ENCODE results near the gene ARHGEF11. TPM values are rescaled to one million over a fixed set of nuclear protein-coding genes. Genes with fewer than 3 reads are reported as not detected.

ARHGEF11 gene
- total and polyA plus RNA-seq, 4 donors = 14.2 to 44.1 (median 31.9) TPM

DNA sequence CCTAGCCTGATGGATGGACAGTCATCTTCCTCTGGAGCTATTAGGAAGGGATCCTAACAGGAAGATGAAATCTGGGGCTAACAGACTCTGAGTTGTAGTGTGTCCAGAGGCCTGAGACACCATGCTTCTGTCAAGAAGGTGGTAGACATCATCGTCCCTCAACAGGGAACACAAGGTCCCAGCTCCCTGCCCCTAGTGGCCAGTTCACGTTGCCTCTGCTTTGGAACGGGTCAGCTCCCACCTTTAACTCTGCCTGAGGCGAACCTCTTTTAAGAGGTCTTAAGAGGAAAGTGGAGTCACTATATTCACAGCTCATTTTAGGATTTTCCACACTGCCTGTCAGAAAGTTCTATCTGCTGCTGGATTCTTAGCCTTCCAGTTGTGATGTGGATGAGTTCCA lies 96.8 kb downstream of the ARHGEF11 start:
- 86 to 90% methylated on average over 4 of the region's 4 CpGs for whole genome bisulfite sequencing, 2 donors
- Histone ChIP-seq H3K27me3 (ENCODE audit: control insufficient read depth in 3 of 3, insufficient read depth in 3 of 3, low read length in 2 of 3) (no peaks in the 10 kb centered on the region), H3K9ac (ENCODE audit: insufficient read depth in 1 of 2, low read length in 2 of 2) (no peak overlapping the region), H3K36me3 (ENCODE audit: control insufficient read depth in 4 of 4, insufficient read depth in 4 of 4, low read length in 4 of 4) (peaks cover 37 to 64% (median 57%) of the 10 kb centered on the region in 4 donors), H3K9me3 (ENCODE audit: control insufficient read depth in 4 of 4, insufficient read depth in 3 of 4, low read length in 3 of 4) (no peaks in the 10 kb centered on the region), H3K4me1 (ENCODE audit: control insufficient read depth in 5 of 5, insufficient read depth in 5 of 5, low read length in 5 of 5) (no peaks in the 10 kb centered on the region), H3K27ac (ENCODE audit: low read depth in 1 of 2, low read length in 1 of 2) (no peak overlapping the region), H3K4me3 (no peak overlapping the region)
- DNase-seq (no peak), ATAC-seq (ENCODE audit: insufficient read depth, low FRiP score) (no peak)
- TF ChIP-seq, protein P1, sequence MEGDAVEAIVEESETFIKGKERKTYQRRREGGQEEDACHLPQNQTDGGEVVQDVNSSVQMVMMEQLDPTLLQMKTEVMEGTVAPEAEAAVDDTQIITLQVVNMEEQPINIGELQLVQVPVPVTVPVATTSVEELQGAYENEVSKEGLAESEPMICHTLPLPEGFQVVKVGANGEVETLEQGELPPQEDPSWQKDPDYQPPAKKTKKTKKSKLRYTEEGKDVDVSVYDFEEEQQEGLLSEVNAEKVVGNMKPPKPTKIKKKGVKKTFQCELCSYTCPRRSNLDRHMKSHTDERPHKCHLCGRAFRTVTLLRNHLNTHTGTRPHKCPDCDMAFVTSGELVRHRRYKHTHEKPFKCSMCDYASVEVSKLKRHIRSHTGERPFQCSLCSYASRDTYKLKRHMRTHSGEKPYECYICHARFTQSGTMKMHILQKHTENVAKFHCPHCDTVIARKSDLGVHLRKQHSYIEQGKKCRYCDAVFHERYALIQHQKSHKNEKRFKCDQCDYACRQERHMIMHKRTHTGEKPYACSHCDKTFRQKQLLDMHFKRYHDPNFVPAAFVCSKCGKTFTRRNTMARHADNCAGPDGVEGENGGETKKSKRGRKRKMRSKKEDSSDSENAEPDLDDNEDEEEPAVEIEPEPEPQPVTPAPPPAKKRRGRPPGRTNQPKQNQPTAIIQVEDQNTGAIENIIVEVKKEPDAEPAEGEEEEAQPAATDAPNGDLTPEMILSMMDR (IDR thresholded peaks at IDR 0.05; ENCODE audit: control extremely low read depth, extremely low read depth) = no peak

DNA sequence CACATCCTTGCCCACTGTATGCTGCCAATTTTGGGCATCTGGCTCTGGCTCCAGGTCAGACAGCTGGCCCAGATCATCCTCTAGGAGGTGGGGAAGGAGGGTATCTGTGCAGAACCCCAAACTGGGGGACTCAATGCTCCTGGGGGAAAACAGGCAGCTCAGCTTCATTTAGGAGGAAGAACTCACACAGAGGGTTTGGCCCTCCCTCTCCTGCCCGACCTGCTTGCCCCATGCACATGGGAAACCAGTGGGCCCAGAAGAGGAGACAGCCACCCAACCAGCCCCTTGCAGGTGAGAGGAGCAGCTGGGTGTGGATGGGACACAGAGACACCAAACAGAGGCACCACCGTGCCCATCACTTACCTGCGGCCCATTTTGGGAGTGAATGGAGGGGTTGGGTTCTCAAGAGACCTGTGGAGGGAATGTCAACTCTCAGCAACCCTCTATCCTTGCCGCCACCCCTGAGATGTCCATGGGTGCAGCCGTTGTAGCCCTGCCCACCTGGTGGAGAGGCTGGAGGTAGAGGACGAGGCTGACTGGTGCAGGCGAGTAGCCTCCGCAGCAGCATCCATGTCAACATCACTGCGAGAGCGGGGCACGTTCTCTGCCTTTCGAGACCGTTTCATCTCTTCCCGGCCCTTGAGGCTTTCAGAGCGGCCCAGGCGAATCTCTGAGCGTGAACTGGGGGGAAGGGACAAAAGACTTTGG lies 97.6 kb downstream of the ARHGEF11 start:
- 95 to 96% methylated on average over 17 of the region's 17 CpGs for WGBS, 2 donors
- Histone ChIP-seq H3K27ac (ENCODE audit: low read depth in 1 of 2, low read length in 1 of 2) (no peak overlapping the region), H3K9ac (ENCODE audit: insufficient read depth in 1 of 2, low read length in 2 of 2) (no peak overlapping the region), H3K4me3 (no peak overlapping the region), H3K27me3 (ENCODE audit: control insufficient read depth in 3 of 3, insufficient read depth in 3 of 3, low read length in 2 of 3) (no peaks in the 10 kb centered on the region), H3K4me1 (ENCODE audit: control insufficient read depth in 5 of 5, insufficient read depth in 5 of 5, low read length in 5 of 5) (no peaks in the 10 kb centered on the region), H3K36me3 (ENCODE audit: control insufficient read depth in 4 of 4, insufficient read depth in 4 of 4, low read length in 4 of 4) (peaks cover 37 to 67% (median 60%) of the 10 kb centered on the region in 4 donors), H3K9me3 (ENCODE audit: control insufficient read depth in 4 of 4, insufficient read depth in 3 of 4, low read length in 3 of 4) (no peaks in the 10 kb centered on the region)
- TF ChIP-seq, protein P1 (IDR thresholded peaks at IDR 0.05; ENCODE audit: control extremely low read depth, extremely low read depth) = no peak
- ATAC-seq (ENCODE audit: insufficient read depth, low FRiP score) = no peak
- no peak for DNase-seq

DNA sequence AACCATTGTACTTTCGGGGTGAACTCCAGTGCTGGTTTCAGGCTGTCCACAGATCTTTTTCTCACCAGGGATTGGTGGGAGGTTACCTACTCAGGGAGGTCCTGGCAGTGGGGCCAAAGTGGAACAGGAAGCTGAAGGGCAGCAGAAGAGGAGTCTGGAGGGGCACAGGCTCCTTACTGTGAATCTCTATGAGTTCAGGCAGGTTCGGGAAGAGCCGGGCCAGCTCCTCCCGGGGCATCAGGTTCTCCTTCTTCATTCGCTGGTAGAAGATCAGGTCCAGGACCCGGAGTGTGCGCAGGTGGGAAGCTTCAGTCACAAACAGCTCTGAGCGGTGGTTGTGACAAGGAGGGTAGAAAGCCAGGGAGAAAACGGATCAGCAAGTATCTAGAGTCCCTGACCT lies 98.4 kb downstream of the ARHGEF11 start:
- DNase-seq (no peak), ATAC-seq (ENCODE audit: insufficient read depth, low FRiP score) (no peak)
- TF ChIP-seq, protein P1 (IDR thresholded peaks at IDR 0.05; ENCODE audit: control extremely low read depth, extremely low read depth) = no peak
- peaks cover 37 to 65% (median 59%) of the 10 kb centered on the region in 4 donors for H3K36me3 ChIP-seq (ENCODE audit: control insufficient read depth in 4 of 4, insufficient read depth in 4 of 4, low read length in 4 of 4)
- no peak overlapping the region for H3K4me3 ChIP-seq
- H3K9ac ChIP-seq (ENCODE audit: insufficient read depth in 1 of 2, low read length in 2 of 2) = no peak overlapping the region
- H3K27me3 ChIP-seq (ENCODE audit: control insufficient read depth in 3 of 3, insufficient read depth in 3 of 3, low read length in 2 of 3) = no peaks in the 10 kb centered on the region
- H3K4me1 ChIP-seq (ENCODE audit: control insufficient read depth in 5 of 5, insufficient read depth in 5 of 5, low read length in 5 of 5) = no peaks in the 10 kb centered on the region
- WGBS, 2 donors = 95 to 96% methylated on average over 9 of the region's 9 CpGs
- no peaks in the 10 kb centered on the region for H3K9me3 ChIP-seq (ENCODE audit: control insufficient read depth in 4 of 4, insufficient read depth in 3 of 4, low read length in 3 of 4)
- H3K27ac ChIP-seq (ENCODE audit: low read depth in 1 of 2, low read length in 1 of 2) = no peak overlapping the region

Data from lung (tissue), 12 donors.